ENCODE data around the gene CHRM1. TPM values are rescaled to one million over a fixed set of nuclear protein-coding genes. Genes with fewer than 3 reads are reported as not detected.

The CHRM1 gene
- total RNA-seq, 1 donor from 2014 or later: not detected

DNA sequence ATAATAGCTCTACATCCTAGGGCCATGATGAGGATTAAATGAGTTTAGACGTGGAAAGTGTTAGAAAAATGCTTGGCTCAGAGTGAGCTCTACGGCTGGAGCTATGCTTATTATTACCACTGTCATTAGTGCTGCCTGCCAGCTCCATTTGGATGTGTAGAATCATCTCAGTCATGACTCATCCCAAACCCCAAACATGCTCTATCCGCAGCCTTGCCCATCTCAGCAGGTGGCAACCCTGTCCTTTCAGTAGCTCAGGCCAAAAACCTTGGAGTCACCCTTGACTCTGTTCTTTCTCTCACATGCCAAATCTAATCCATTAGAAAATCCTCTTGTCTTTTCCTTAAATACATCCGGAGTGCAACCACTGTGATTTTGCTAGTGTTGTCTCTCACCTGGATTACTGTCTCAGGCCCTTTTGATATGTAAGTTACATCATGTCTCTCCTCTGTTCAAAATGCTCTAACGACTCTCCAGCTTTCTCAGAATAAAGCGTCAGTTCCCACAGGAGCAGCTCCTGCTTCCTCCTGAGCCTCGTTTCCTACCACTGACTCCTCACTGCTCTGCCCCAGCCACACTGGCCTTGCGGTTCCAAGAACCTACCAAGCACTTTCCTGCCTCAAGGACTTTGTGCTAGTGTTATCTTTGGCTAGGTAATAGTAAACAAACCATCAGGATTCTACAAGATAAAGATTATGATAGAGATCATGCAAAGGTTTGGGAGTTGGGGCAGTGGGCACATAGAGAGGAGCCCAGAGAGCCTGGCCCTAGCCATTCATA lies 10.5 kb upstream of the CHRM1 start:
- DNase-seq (ENCODE audit: low spot score): no peak
- Mint-ChIP-seq H3K27ac (ENCODE audit: unreplicated experiment) (no peak overlapping the region), H3K36me3 (ENCODE audit: low read depth, unreplicated experiment) (peaks cover 11% of the 10 kb centered on the region)

DNA sequence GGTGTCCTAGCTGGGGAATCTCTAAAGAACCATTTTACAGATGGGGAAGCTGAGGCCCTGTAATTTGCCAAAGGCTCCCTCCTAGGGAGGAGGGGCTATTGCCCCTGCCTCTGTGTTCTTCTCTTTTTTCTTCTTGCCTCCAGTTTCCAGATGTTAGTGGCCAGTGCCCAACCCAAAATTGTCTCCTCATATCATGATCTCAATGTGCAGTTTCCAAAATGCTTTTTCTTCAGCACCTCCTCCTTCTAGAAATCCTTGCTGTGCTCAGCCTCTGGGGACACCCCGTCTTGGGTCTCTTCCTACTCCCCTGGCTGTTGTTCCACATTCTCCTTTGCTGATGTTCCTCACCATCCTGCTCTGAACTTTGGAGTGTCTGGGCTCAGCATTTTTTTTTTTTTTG lies 9.5 kb upstream of the CHRM1 start:
- Mint-ChIP-seq H3K4me3 (ENCODE audit: unreplicated experiment) (peak overlapping the region; percentile 33), H3K27me3 (ENCODE audit: unreplicated experiment) (peaks cover 6% of the 10 kb centered on the region), H3K9me3 (ENCODE audit: unreplicated experiment) (no peaks in the 10 kb centered on the region), H3K27ac (ENCODE audit: unreplicated experiment) (no peak overlapping the region), H3K36me3 (ENCODE audit: low read depth, unreplicated experiment) (peaks cover 11% of the 10 kb centered on the region), H3K4me1 (ENCODE audit: unreplicated experiment) (peaks cover 32% of the 10 kb centered on the region)
- no peak for DNase-seq (ENCODE audit: low spot score)
- TF ChIP-seq, protein P1, sequence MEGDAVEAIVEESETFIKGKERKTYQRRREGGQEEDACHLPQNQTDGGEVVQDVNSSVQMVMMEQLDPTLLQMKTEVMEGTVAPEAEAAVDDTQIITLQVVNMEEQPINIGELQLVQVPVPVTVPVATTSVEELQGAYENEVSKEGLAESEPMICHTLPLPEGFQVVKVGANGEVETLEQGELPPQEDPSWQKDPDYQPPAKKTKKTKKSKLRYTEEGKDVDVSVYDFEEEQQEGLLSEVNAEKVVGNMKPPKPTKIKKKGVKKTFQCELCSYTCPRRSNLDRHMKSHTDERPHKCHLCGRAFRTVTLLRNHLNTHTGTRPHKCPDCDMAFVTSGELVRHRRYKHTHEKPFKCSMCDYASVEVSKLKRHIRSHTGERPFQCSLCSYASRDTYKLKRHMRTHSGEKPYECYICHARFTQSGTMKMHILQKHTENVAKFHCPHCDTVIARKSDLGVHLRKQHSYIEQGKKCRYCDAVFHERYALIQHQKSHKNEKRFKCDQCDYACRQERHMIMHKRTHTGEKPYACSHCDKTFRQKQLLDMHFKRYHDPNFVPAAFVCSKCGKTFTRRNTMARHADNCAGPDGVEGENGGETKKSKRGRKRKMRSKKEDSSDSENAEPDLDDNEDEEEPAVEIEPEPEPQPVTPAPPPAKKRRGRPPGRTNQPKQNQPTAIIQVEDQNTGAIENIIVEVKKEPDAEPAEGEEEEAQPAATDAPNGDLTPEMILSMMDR (IDR thresholded peaks at IDR 0.05; ENCODE audit: unreplicated experiment): no peak

More for the DNA sequence above, 10.5 kb upstream of the CHRM1 start:
- Mint-ChIP-seq H3K4me1 (ENCODE audit: unreplicated experiment) (peaks cover 24% of the 10 kb centered on the region), H3K27me3 (ENCODE audit: unreplicated experiment) (peaks cover 3% of the 10 kb centered on the region), H3K4me3 (ENCODE audit: unreplicated experiment) (no peak overlapping the region), H3K9me3 (ENCODE audit: unreplicated experiment) (no peaks in the 10 kb centered on the region)
- TF ChIP-seq, protein P1 (IDR thresholded peaks at IDR 0.05; ENCODE audit: unreplicated experiment): no peak

DNA sequence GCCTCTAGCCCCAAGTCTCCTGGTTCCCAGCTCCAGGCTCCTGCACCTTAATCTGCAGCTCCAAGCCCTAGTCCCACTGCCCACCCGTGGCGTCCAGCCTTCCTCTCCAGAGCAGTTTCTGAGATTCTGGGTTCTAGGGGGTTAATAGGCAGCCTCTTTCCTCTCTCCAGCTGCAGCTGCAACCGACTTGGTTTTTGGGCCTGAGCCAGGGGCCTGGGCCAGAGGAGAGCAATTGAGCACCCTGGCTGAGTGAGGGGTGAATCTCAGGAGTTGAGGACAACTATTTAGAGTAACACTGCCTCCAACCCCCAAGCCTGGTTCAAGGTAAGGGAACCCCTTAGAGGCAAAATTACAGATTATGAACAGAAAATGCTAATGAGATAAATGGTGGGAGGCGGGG lies 9.0 kb upstream of the CHRM1 start:
- H3K4me3 Mint-ChIP-seq (ENCODE audit: unreplicated experiment): no peak overlapping the region
- peaks cover 35% of the 10 kb centered on the region for H3K4me1 Mint-ChIP-seq (ENCODE audit: unreplicated experiment)
- TF ChIP-seq, protein P1 (IDR thresholded peaks at IDR 0.05; ENCODE audit: unreplicated experiment): no peak
- H3K36me3 Mint-ChIP-seq (ENCODE audit: low read depth, unreplicated experiment): peaks cover 11% of the 10 kb centered on the region
- no peaks in the 10 kb centered on the region for H3K9me3 Mint-ChIP-seq (ENCODE audit: unreplicated experiment)
- H3K27ac Mint-ChIP-seq (ENCODE audit: unreplicated experiment): no peak overlapping the region
- H3K27me3 Mint-ChIP-seq (ENCODE audit: unreplicated experiment): peaks cover 6% of the 10 kb centered on the region
- DNase-seq (ENCODE audit: low spot score): no peak

DNA sequence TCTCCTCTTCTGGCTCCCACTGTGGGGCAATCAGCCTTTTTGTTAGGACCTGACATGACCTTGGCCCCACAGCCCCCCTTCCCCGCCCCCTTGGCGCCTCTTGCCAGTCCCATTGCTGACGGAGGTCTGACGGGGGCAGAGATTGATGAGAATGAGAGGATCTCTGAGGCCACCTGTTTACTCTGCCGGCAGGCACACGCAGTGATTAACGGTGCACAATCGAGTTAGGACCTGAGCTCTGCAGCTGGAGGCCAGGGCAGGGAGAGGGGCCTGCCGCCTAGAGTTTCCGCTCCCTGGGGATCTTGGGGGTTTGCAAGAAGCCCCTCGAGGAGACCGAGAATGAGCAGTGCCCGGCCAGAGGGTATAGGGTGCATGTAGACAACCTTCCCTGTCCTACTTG lies 6.8 kb upstream of the CHRM1 start:
- H3K9me3 Mint-ChIP-seq (ENCODE audit: unreplicated experiment): no peaks in the 10 kb centered on the region
- peak overlapping the region; percentile 43 for H3K27ac Mint-ChIP-seq (ENCODE audit: unreplicated experiment)
- H3K36me3 Mint-ChIP-seq (ENCODE audit: low read depth, unreplicated experiment): peaks cover 11% of the 10 kb centered on the region
- TF ChIP-seq, protein P1 (IDR thresholded peaks at IDR 0.05; ENCODE audit: unreplicated experiment): no peak
- H3K4me1 Mint-ChIP-seq (ENCODE audit: unreplicated experiment): peaks cover 35% of the 10 kb centered on the region
- no peak for DNase-seq (ENCODE audit: low spot score)
- H3K27me3 Mint-ChIP-seq (ENCODE audit: unreplicated experiment): peaks cover 13% of the 10 kb centered on the region
- H3K4me3 Mint-ChIP-seq (ENCODE audit: unreplicated experiment): no peak overlapping the region

GRCh38 chr11:62926680-62927455 lies 5.7 kb upstream of the CHRM1 start:
- no peak for DNase-seq (ENCODE audit: low spot score)
- no peak overlapping the region for H3K27ac Mint-ChIP-seq (ENCODE audit: unreplicated experiment)
- H3K36me3 Mint-ChIP-seq (ENCODE audit: low read depth, unreplicated experiment): peaks cover 13% of the 10 kb centered on the region
- peak overlapping the region; percentile 72 for H3K4me3 Mint-ChIP-seq (ENCODE audit: unreplicated experiment)
- TF ChIP-seq, protein P1 (IDR thresholded peaks at IDR 0.05; ENCODE audit: unreplicated experiment): no peak
- H3K27me3 Mint-ChIP-seq (ENCODE audit: unreplicated experiment): peaks cover 15% of the 10 kb centered on the region
- peaks cover 38% of the 10 kb centered on the region for H3K4me1 Mint-ChIP-seq (ENCODE audit: unreplicated experiment)
- H3K9me3 Mint-ChIP-seq (ENCODE audit: unreplicated experiment): no peaks in the 10 kb centered on the region
